Measurements from ENCODE around the gene EIF5AL1.
"Not testable (repeated sequence)": the region's sequence is repeated elsewhere in the genome, so short reads cannot be mapped to it uniquely, and the experiment has no call there.

EIF5AL1 gene

DNA sequence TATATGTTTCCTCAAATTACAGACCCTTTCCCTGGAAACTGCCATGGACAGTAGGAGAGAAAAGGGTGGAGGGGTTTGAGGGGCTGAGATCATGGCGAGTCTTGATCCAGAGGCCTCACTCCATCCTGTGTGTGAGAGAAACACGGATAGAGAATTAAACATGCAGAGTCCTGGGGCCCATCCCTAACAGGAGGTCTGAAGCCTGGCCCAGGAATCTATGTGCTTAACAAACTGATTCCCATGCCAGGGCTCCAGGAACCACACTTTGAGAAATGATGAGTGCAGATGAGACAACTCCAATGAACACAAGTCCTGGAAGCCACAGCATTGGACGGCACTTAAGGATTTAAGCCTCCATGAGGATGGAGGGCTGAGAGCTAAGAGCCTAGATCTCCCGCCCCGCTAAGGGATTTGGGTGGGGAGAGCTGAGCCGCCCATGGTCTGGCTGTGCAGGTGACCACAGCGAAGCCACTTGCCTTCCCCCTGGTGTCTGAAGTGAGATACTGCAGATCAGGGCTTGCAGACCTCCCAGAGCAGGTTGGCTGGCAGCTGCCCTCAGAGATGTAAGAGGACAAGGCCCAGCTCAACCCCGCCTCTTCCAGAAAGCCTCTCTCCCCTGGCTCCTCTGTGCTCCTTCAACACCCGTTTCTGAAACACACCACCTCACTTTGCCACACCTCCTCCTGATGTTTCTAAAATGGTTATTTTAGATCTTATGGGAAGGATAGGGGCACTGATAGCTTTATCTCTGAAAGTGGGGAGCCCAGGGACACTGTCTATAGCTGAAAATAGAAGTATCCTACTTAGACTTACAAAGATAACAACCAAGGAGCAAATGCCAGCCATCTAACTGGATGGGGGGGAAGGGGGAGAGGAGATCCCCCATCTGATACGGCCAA lies 24.8 kb upstream of the EIF5AL1 start:
- peak in 1 of 3 donors; percentile 4 for DNase-seq (ENCODE audit: low read depth in 3 of 3)

DNA sequence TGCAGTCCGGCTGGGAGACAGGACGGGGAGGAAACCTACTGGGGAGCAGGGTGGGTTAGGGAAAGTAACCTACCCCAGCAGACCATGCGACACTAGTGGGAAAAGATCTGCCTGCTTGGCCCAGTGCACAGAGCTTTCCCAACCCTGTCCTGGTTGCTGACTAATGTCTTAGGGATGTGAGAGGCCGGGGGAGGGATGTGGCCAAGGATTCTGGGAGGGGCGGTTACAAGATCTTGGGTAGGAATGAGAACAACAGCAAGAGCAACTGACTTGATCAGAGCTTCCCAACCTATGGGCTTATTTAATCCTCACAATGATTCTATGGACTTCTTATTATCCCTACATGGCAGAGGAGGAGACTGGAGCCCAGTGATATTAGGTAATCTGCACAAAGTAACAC lies 24.0 kb upstream of the EIF5AL1 start:
- no peak for DNase-seq (ENCODE audit: low read depth in 3 of 3)

DNA sequence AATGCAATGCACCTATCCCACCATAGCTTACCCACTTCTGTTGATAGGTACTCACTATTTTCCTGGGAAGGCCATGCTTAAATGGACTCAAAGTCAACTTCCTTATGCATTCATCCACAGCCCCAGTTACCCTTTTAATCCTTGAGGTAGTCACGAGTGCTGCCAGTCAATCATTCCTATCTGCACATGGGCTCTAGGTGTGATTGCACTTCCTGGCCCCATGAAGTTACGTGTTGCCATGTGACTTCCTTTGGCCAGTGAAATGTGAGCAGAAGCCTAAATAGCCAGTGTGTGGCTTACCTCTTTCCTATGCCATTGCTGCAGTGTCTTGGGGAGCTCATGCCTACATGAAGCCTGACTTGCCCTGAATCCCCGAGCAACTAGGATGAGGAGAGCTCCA lies 23.5 kb upstream of the EIF5AL1 start:
- DNase-seq (ENCODE audit: low read depth in 3 of 3), result no peak

DNA sequence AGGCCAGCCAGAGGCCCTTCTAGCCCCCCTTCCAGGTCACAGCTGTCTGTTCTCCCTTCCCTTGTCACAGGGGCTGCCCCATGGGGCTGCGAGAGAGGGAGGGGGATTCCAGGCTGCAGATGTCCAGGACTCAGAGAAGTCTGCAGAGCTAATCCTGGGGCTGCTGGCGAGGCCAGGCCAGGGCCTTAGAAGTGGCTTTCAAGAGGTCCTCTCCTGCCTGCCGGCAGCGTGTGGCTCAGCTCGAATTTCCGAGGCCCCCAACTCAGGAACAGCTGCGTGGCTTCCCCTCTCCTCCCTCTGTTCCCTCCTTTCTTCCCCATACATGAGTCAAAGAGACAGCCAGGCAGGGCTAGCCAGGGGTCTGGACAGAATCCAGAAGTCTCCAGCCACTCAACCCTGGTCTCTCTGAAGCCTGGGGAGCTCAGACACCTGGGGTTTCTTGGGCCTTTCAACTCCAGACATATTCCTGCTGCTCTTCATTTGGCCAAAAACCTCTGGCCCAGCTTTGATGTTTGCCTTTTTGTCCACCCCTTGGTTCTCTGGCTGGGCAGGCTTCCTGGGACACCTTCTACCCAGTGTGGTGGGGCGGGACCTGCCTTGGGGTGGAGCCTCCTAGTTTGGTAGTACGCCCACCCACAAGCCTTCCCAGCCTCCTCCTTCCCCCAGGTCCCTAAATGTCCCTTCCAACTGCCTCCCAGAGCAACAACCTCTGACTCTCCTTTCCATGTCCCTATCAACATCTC lies 21.8 kb upstream of the EIF5AL1 start:
- no peak for DNase-seq (ENCODE audit: low read depth in 3 of 3)

GRCh38 chr10:79491143-79491835 lies 21.0 kb upstream of the EIF5AL1 start:
- no peak for DNase-seq (ENCODE audit: low read depth in 3 of 3)

DNA sequence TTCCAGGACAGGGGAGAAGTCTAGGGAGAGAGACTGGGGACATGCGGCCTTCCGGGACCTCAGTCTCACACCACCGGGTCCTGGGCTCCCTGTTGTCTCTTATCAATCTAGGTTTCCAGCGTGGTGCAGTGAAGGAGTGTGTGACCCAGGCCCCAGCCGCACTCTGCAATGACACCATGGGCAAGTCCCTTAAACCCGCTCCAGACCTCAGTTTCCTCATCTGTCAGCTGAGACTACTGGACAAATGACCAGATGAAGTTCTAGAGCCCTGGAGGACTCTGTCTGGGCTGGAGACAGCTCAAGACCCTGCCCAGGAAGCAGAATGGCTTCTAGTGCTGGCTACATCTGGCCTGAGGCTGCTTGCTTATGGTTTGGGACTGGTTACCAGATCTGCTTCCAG lies 20.1 kb upstream of the EIF5AL1 start:
- no peak for DNase-seq (ENCODE audit: low read depth in 3 of 3)

- DNase-seq (ENCODE audit: low read depth in 3 of 3), result no peak
Measured at GRCh38 chr10:79492839-79493238, 19.5 kb upstream of the EIF5AL1 start.

GRCh38 chr10:79493806-79494205 lies 18.5 kb upstream of the EIF5AL1 start:
- no peak for DNase-seq (ENCODE audit: low read depth in 3 of 3)

GRCh38 chr10:79494871-79495705 lies 17.2 kb upstream of the EIF5AL1 start:
- no peak for DNase-seq (ENCODE audit: low read depth in 3 of 3)

DNA sequence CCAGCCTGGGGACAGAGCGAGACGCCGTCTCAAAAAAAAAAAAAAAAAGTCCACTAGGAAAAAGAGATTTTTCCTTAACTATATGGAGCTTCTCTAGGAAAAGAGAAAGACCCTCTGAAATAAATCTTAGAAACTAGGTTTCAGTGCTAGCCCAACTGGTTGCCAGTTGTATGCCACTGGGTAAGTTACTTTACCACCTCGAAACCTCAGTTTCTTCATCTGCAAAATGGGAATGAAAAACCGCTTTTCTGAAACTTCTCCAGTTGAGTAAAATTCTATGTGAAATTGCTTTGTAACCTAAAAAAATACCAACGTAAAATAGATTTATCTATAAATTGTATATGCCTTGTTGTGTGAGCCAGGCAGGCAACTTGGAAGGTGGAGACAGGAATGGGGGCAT lies 16.5 kb upstream of the EIF5AL1 start:
- DNase-seq (ENCODE audit: low read depth in 3 of 3), result no peak

DNA sequence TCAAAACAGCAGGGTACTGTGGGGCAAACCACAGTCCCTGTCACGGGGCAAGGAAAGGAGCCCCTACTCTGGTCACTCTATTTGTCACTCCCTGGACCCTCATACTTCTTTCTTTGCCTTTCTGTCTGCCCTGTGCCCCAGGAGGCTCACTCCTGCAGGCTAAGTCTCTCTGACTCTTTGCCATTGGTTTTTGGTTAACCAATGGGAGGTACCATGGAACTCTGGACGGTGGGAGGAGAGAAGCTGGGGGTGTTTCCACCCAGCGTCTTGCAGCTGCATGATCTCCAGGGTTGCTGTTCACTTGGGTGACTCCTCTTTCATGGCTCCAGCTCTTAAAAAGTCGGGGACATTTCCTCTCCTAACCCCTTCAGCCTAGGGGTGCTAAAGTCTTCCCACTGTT lies 15.4 kb upstream of the EIF5AL1 start:
- no peak for DNase-seq (ENCODE audit: low read depth in 3 of 3)

DNA sequence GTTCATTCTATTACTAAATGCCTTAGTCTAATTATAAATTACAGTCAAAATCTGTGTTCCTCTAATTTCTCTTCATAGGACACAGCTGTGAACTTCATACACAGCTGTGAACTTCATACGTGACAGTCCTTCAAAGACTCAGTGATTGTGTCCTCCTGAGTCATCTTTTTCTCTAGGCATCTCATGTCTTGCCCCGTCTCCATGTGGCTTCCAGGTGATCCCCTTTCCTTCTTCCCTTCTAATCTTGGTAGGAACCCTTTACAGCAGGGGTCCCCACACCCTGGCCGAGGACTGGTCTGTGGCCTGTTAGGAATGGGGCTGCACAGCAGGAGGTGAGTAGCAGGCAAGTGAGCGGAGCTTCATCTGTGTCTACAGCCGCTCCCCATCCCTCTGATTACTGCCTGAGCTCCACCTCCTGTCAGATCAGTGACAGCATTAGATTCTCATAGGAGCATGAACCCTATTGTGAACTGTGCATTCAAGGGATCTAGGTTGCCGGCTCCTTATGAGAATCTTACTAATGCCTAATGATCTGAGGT lies 14.0 kb upstream of the EIF5AL1 start:
- DNase-seq (ENCODE audit: low read depth in 3 of 3), result no peak

DNA sequence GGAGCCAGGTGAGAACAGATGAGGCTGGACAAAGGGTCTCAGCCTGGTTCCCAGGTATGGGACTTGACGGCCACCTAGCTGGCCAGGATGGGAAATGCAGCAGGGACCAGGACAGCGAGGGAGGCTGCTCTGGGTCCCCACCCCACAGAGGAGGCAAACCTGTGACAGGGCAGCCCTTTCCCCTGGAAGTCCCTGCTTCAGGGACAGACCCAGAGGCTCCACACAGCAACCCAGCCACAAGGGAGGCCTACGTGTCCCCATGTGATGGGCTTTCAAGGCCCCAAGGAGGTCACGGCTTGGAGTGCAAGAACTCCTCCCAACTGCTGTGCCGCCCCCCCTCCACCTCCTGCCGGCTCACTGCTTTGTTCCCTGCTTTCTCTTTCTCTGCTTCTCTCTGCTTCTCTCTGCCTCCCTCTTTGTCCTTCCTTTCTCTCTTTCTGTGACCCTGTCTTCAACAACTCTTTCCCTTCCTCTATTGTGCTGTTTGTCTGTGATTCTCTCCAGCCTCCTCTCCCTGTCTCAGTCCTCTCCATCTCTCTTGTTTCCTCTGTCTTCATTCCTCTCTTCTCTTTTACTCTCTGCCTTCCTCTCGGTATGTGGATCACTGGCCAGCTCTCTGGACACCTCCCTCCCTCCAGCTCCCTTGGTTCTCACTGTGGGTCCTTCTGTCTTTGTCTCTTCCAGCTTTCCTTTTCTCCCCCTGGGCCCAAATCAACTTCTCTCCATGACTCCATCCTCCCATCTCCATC lies 9.6 kb upstream of the EIF5AL1 start:
- no peak for DNase-seq (ENCODE audit: low read depth in 3 of 3)

GRCh38 chr10:79503787-79504186 lies 8.5 kb upstream of the EIF5AL1 start:
- DNase-seq (ENCODE audit: low read depth in 3 of 3), result not testable (repeated sequence)

- DNase-seq (ENCODE audit: low read depth in 3 of 3), result not testable (repeated sequence)
Measured at GRCh38 chr10:79504483-79504882, 7.8 kb upstream of the EIF5AL1 start.

- not testable (repeated sequence) for DNase-seq (ENCODE audit: low read depth in 3 of 3)
Measured at GRCh38 chr10:79505328-79505727, 7.0 kb upstream of the EIF5AL1 start.

GRCh38 chr10:79505829-79506228 lies 6.5 kb upstream of the EIF5AL1 start:
- no peak for DNase-seq (ENCODE audit: low read depth in 3 of 3)

GRCh38 chr10:79507440-79508167 lies 4.7 kb upstream of the EIF5AL1 start:
- no peak for DNase-seq (ENCODE audit: low read depth in 3 of 3)

DNA sequence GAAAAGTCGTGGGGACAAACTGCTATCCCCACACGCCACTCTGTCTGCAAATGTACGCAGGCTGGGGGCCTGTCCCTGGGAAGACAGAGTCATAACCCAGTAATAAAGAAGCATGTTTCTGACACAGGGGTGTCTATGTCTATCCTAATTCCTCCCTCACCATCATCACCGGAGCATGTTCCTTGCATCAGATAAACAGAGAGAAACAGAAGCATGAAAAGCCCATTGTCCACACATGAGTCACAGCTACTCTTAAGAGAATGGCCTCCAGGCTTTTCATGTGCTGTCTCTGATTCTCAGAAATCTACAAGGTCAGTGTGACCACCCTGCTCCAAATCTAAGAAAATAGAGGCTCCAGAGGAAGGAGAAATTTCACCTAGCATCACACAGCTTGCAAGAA lies 4.1 kb upstream of the EIF5AL1 start:
- not testable (repeated sequence) for DNase-seq (ENCODE audit: low read depth in 3 of 3)

All from stimulated activated CD4-positive, alpha-beta T cell treated with anti-CD3 and anti-CD28 coated beads, TNF-alpha, amount 100 ng/mL, for 48 hours (primary cell).